HepG2 (cell line): ENCODE measurements around the gene CDHR5. TPM values are rescaled to one million over a fixed set of nuclear protein-coding genes. Genes with fewer than 3 reads are reported as not detected.
A peak's percentile ranks its signal among the peaks of the same experiment; 100 is the strongest.

Experiments used
- AHR ChIP-seq: IDR thresholded peaks from 2 replicates; pipeline ENCODE4 v1.6.1; 2018; ENCODE audit warnings: missing genetic modification reagents, missing compliant biosample characterization
- BRD4 ChIP-seq: sonication (generic); formaldehyde crosslinking; IDR thresholded peaks from 2 replicates; pipeline ENCODE4 v1.4.0; 2020; ENCODE audit warnings: missing genetic modification reagents
- CBFB ChIP-seq: sonication (generic); formaldehyde crosslinking; IDR thresholded peaks from 2 replicates; pipeline ENCODE4 v1.4.0; 2020; ENCODE audit warnings: missing genetic modification reagents
- MBD4 ChIP-seq: IDR thresholded peaks from 2 replicates; pipeline ENCODE4 v1.6.1; 2012; ENCODE audit warnings: low read length, inconsistent platforms, borderline replicate concordance
- MLX ChIP-seq: IDR thresholded peaks from 2 replicates; pipeline ENCODE4 v1.6.1; 2016
- MTA3 ChIP-seq: sonication (generic); formaldehyde crosslinking; IDR thresholded peaks from 2 replicates; pipeline ENCODE4 v1.4.0; 2020; ENCODE audit warnings: missing genetic modification reagents
- MTF2 ChIP-seq: sonication (generic); formaldehyde crosslinking; IDR thresholded peaks from 2 replicates; pipeline ENCODE4 v1.5.0; 2020; ENCODE audit warnings: missing genetic modification reagents, borderline replicate concordance
- NFIB ChIP-seq: sonication (generic); formaldehyde crosslinking; IDR thresholded peaks from 2 replicates; pipeline ENCODE4 v1.9.0; 2021; ENCODE audit warnings: missing genetic modification reagents, mild to moderate bottlenecking, borderline replicate concordance
- NR2F6 ChIP-seq, 2 experiments: IDR thresholded peaks; 2 replicates each; pipeline ENCODE4 v1.6.1; 2016; ENCODE audit warnings: antibody characterized with exemption in 1 of 2, mild to moderate bottlenecking in 1 of 2
- SATB2 ChIP-seq: sonication (generic); formaldehyde crosslinking; IDR thresholded peaks from 2 replicates; pipeline ENCODE4 v1.5.0; 2020; ENCODE audit warnings: missing genetic modification reagents
- SOX13 ChIP-seq, 3 experiments: fragments of 450-650 bp in 1 of 3; sonication (generic) in 1 of 3; formaldehyde crosslinking in 1 of 3; IDR thresholded peaks in 2 of 3; conservative IDR thresholded peaks in 1 of 3; 2 replicates each; pipeline versions ENCODE4 v1.5.0 to v1.6.1; 2016 to 2020; ENCODE audit warnings: antibody characterized with exemption in 1 of 3, mild to moderate bottlenecking in 1 of 3, missing compliant biosample characterization in 1 of 3, missing genetic modification reagents in 1 of 3, moderate library complexity in 1 of 3
- TEF ChIP-seq: sonication (generic); formaldehyde crosslinking; IDR thresholded peaks from 2 replicates; pipeline ENCODE4 v1.5.0; 2020; ENCODE audit warnings: missing genetic modification reagents
- TFAP4 ChIP-seq: sonication (generic); IDR thresholded peaks from 2 replicates; pipeline ENCODE4 v1.6.1; 2016; ENCODE audit warnings: low read depth, borderline replicate concordance
- ZNF260 ChIP-seq: sonication (generic); formaldehyde crosslinking; IDR thresholded peaks from 2 replicates; pipeline ENCODE4 v1.4.0; 2020; ENCODE audit warnings: missing genetic modification reagents, low read depth, mild to moderate bottlenecking, borderline replicate concordance
- ZNF407 ChIP-seq: sonication (generic); formaldehyde crosslinking; IDR thresholded peaks from one replicate; pipeline ENCODE4 v1.5.1; 2020; ENCODE audit warnings: mild to moderate bottlenecking, missing genetic modification reagents; ENCODE audit errors: not compliant biosample characterization
- ZNF451 ChIP-seq: sonication (generic); formaldehyde crosslinking; IDR thresholded peaks from 2 replicates; pipeline ENCODE4 v1.5.0; 2020; ENCODE audit warnings: mild to moderate bottlenecking, missing genetic modification reagents
- ZNF513 ChIP-seq: sonication (generic); formaldehyde crosslinking; conservative IDR thresholded peaks from 2 replicates; pipeline ENCODE4 v1.5.0; 2020; ENCODE audit warnings: missing genetic modification reagents
- polyA plus RNA-seq, 8 experiments: library from polyadenylated mRNA; depleted of rRNA in 3 of 8; stranded (reverse) in 7 of 8; unstranded in 1 of 8; fragments of >200 nt; fragmentation: Illumina TruSeq in 4 of 8; extraction: Trizol in 4 of 8; gene quantifications; 2 replicates each; pipeline versions ENCODE4 v1.2.1 to v1.2.3, GENCODE V29; 2011 to 2016; ENCODE audit warnings: low read depth in 4 of 8, missing spikeins in 1 of 8, mixed read lengths in 1 of 8; ENCODE audit not compliant: insufficient read depth in 1 of 8
- total RNA-seq, 5 experiments: library from RNA; depleted of rRNA; stranded (reverse); fragments of >200 nt; fragmentation: Illumina TruSeq; extraction: Trizol; gene quantifications; 2 replicates each; pipeline ENCODE4 v1.2.3, GENCODE V29; 2016; ENCODE audit warnings: low read depth in 1 of 5

CDHR5 gene
- total and polyA plus RNA-seq, 2 of the 13 experiments (the other 11 are each of a cell fraction or from before 2014, with no cell fraction given), result 0.46 to 0.71 TPM

- TF ChIP-seq ZNF407 (CRISPR knock-in tag), result no peak
- no peak for TF ChIP-seq SOX13 (IDR thresholded peaks at IDR 0.05)
- peak in 1 of 2 experiments; percentile 48; a peak in 2 of 4 replicates for TF ChIP-seq SOX13 (CRISPR knock-in tag; conservative IDR thresholded peaks at IDR 0.05 in 1 of 2, IDR thresholded peaks at IDR 0.05 in 1 of 2)
- TF ChIP-seq MLX (CRISPR knock-in tag), result peak; percentile 79
- TF ChIP-seq ZNF451, result no peak
- peak; percentile 79 for TF ChIP-seq NR2F6 (IDR thresholded peaks at IDR 0.05)
- TF ChIP-seq NR2F6 (CRISPR knock-in tag; IDR thresholded peaks at IDR 0.05), result peak; percentile 73
- TF ChIP-seq MTA3 (CRISPR knock-in tag), result no peak
- TF ChIP-seq BRD4 (CRISPR knock-in tag), result no peak; the same call in 1 of the 2 replicates
- TF ChIP-seq MBD4, result no peak
- TF ChIP-seq MTF2 (CRISPR knock-in tag), result no peak
- no peak for TF ChIP-seq TEF (CRISPR knock-in tag)
- no peak for TF ChIP-seq ZNF260 (CRISPR knock-in tag)
- 0 out of 2 replicates have a peak, but pooled peaks have one; percentile 18 for TF ChIP-seq CBFB (CRISPR knock-in tag)
- TF ChIP-seq AHR (CRISPR knock-in tag), result no peak
- TF ChIP-seq TFAP4, result no peak
- TF ChIP-seq ZNF513 (CRISPR knock-in tag), result no peak
- TF ChIP-seq NFIB (CRISPR knock-in tag), result no peak
- no peak for TF ChIP-seq SATB2 (CRISPR knock-in tag)
Measured at GRCh38 chr11:579830-580601, 44.7 kb downstream of the CDHR5 start (continued).
